Lower lobe of right lung (tissue), 2 donors: ENCODE data around the gene GAREM2. TPM values are rescaled to one million over a fixed set of nuclear protein-coding genes. Genes with fewer than 3 reads are reported as not detected.
A peak's percentile ranks its signal among the peaks of the same experiment; 100 is the strongest.

ENCODE experiments used
- ATAC-seq, 2 donors: fragments of 200-7000 bp; cut with Tn5 transposase; one replicate each; pipeline ENCODE4 v1.9.1; 2020 to 2022; ENCODE audit warnings: mild to moderate bottlenecking in 2 of 2, moderate library complexity in 2 of 2
- DNase-seq: peaks from one replicate; pipeline ENCODE4 v3.0.0-alpha.2; 2020
- H3K27ac ChIP-seq: fragments of 200-600 bp; one replicate; pipeline ENCODE4 v1.8.0; 2022
- H3K27me3 ChIP-seq: fragments of 200-600 bp; one replicate; pipeline ENCODE4 v1.8.0; 2022; ENCODE audit warnings: low read depth
- H3K36me3 ChIP-seq: fragments of 200-600 bp; one replicate; pipeline ENCODE4 v1.8.0; 2022; ENCODE audit warnings: mild to moderate bottlenecking
- H3K4me1 ChIP-seq: fragments of 200-600 bp; one replicate; pipeline ENCODE4 v1.8.0; 2022
- H3K4me3 ChIP-seq: fragments of 200-600 bp; one replicate; pipeline ENCODE4 v1.8.0; 2022; ENCODE audit warnings: mild to moderate bottlenecking
- H3K9me3 ChIP-seq: fragments of 200-600 bp; one replicate; pipeline ENCODE4 v1.8.0; 2022
- intact Hi-C: fragments of 100-400 bp; cut with DNase I; formaldehyde crosslinking; loops from one replicate; pipeline ENCODE4 v1.11.0; 2022
- total RNA-seq: library from RNA; stranded (reverse); fragmentation: NEBNext Ultra II Directional; extraction: Animal tissue kit (Norgen Biotek cat#: 25700); gene quantifications from one replicate; pipeline ENCODE4 v1.2.1, GENCODE V29; 2021
- TF ChIP-seq, protein P1 (sequence below): fragments of 200-600 bp; IDR thresholded peaks from one replicate; pipeline ENCODE4 v1.8.0; 2022; ENCODE audit warnings: antibody characterized with exemption, mild to moderate bottlenecking
- donor health status: DM: no; HTN: yes; CAD: no; lungs with severe emphysema.

The GAREM2 gene
- total RNA-seq, 1 donor from 2014 or later = 2.0 TPM

DNA sequence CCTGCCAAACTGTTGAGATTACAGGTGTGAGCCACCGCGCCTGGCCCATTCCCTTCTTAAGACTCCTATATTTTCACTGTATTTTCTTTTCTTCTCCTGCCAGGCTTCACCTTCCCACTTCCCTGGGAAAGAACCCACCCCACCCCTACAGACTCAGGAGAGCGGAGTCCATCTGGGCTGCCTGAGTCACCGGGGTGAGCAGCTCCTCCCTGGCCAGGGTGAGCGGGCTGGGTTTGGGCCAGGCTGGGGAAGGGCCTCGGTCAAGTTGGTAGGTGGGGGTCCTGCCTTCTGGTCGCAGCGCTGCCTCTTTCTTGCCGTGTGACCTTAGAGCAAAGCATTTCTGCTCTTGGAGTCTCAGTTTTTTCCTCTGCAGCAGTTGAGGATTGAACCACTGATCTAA is 2.1 kb upstream of the GAREM2 start:
- no peak for DNase-seq
- peaks cover 39% of the 10 kb centered on the region for H3K27me3 ChIP-seq
- intact Hi-C loops = no loop called here

DNA sequence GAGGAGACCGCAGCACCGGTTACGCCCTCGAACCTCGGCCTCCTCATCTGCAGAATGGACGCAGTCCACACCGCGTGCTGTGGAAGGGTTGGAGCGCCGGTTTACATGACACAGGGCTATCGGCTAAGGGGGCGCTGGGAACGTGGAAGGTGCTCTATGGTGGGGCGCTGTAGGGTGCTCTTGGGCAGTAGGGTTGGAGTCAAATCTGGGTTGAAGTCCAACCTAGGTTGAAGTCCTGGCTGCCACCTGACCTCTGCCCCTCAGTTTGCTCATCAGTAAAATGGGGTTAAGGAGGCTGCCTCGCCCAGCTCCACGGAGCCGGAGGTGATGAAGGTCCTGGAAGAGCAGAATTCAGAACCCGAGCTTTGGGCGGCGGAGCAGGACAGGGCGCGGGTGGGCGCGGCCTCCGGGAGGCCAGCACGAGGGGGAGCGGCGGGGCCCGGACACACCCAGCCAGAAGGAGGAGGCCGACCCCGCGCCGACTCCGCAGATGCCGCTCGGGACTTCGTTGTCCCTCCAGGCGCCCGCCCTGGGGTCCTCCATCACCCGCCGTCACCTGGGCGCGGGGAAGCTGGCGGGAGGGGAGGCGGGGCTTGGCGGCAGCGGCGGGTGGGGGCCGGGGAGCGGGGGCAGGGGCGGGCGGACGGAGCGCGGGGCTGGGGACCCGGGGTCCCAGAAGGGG is 558 bp upstream of the GAREM2 start:
- no peaks in the 10 kb centered on the region for H3K9me3 ChIP-seq
- DNase-seq (no peak), ATAC-seq (no peak)
- H3K36me3 ChIP-seq = no peaks in the 10 kb centered on the region
- intact Hi-C loops = no loop called here
- no peak overlapping the region for H3K27ac ChIP-seq
- H3K4me3 ChIP-seq = peak overlapping the region; percentile 35
- H3K4me1 ChIP-seq = peaks cover 7% of the 10 kb centered on the region
- H3K27me3 ChIP-seq = peaks cover 44% of the 10 kb centered on the region
- TF ChIP-seq, protein P1, sequence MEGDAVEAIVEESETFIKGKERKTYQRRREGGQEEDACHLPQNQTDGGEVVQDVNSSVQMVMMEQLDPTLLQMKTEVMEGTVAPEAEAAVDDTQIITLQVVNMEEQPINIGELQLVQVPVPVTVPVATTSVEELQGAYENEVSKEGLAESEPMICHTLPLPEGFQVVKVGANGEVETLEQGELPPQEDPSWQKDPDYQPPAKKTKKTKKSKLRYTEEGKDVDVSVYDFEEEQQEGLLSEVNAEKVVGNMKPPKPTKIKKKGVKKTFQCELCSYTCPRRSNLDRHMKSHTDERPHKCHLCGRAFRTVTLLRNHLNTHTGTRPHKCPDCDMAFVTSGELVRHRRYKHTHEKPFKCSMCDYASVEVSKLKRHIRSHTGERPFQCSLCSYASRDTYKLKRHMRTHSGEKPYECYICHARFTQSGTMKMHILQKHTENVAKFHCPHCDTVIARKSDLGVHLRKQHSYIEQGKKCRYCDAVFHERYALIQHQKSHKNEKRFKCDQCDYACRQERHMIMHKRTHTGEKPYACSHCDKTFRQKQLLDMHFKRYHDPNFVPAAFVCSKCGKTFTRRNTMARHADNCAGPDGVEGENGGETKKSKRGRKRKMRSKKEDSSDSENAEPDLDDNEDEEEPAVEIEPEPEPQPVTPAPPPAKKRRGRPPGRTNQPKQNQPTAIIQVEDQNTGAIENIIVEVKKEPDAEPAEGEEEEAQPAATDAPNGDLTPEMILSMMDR = no peak

More for the DNA sequence above, 2.1 kb upstream of the GAREM2 start:
- no peaks in the 10 kb centered on the region for H3K36me3 ChIP-seq
- TF ChIP-seq, protein P1 = no peak
- no peak overlapping the region for H3K4me3 ChIP-seq
- no peak overlapping the region for H3K27ac ChIP-seq
- H3K4me1 ChIP-seq = peaks cover 7% of the 10 kb centered on the region
- H3K9me3 ChIP-seq = no peaks in the 10 kb centered on the region
- ATAC-seq = no peak

DNA sequence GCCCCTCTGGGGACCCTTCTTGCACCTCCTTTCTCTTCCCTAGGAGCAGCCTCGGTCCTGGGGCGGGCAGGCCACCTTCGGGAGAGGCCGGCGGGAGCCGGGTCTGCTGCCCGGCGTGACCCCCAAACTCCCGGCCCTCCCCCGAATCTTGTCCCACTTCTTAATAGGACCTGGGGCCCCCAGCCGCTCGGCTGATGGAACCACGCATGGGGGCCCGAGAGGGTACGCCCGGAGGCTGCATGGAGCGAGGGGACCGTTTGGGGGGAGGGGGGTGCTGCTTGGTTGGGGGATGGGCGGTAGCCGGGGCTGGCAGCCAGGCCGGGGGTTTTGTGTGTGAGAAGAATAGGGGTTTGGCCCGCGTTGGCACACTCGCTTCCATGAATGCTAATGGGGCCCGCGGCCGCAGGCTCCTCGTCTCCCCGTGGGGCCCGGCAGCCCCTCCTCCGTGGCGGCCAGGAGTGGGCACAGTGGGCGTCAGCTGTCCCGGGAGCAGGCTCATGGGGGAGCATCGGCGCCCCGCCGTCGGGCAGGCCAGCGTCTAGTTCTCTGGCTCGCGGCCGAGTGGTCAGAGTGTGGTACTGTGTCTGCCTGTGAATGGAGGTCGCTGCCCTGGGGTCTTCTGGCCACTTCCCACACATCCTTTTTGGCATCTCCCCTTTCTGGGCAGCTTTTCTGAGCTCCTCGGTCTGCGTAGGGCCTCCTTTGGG is 1.0 kb downstream of the GAREM2 start:
- Histone ChIP-seq H3K27me3 (peaks cover 45% of the 10 kb centered on the region), H3K4me1 (peaks cover 7% of the 10 kb centered on the region), H3K27ac (no peak overlapping the region), H3K9me3 (no peaks in the 10 kb centered on the region), H3K36me3 (no peaks in the 10 kb centered on the region), H3K4me3 (peak overlapping the region; percentile 45)
- DNase-seq = no peak
- TF ChIP-seq, protein P1 = no peak
- ATAC-seq = no peak
- intact Hi-C loops = no loop called here

DNA sequence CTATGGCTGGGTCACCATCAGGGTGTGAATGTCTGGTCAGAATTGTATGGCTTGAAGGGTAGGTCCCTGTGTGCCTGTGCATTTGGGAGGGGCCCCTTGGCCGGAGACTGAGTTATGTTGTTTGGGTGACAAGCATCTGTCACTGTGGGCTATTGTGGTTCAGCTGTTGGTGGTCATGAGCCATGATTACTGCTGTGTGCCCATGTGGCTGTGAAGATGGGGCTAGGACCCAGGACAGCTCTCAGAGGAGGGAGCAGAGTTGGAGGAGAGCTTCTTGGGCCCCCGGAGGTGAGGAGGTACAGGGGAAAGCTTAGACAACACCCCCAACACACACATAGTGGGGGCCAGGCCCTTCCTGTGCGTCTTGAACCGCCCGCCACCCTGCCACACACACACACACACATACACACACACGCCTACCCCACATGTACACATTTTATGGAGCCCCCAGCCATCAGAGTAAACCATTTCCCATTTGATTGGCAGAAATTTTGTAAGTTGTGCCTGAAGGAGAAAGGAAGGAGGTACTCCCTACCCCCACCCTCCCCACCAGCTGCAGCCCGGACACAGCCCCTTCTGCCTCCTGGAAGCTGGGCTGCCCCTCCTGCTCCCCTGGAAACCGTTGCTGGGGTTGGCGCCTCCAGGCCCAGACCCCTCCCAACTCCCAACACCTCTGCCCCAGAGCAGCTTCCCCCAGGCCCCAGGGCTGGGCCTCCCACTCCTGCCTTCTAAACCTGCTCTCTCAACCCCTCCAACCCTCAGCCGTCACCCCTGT is 2.0 kb downstream of the GAREM2 start:
- DNase-seq (no peak), ATAC-seq (no peak)
- H3K4me3 ChIP-seq = no peak overlapping the region
- TF ChIP-seq, protein P1 = no peak
- intact Hi-C loops = no loop called here
- no peak overlapping the region for H3K27ac ChIP-seq
- H3K27me3 ChIP-seq = peaks cover 55% of the 10 kb centered on the region
- H3K9me3 ChIP-seq = no peaks in the 10 kb centered on the region
- H3K36me3 ChIP-seq = no peaks in the 10 kb centered on the region
- H3K4me1 ChIP-seq = peaks cover 14% of the 10 kb centered on the region

DNA sequence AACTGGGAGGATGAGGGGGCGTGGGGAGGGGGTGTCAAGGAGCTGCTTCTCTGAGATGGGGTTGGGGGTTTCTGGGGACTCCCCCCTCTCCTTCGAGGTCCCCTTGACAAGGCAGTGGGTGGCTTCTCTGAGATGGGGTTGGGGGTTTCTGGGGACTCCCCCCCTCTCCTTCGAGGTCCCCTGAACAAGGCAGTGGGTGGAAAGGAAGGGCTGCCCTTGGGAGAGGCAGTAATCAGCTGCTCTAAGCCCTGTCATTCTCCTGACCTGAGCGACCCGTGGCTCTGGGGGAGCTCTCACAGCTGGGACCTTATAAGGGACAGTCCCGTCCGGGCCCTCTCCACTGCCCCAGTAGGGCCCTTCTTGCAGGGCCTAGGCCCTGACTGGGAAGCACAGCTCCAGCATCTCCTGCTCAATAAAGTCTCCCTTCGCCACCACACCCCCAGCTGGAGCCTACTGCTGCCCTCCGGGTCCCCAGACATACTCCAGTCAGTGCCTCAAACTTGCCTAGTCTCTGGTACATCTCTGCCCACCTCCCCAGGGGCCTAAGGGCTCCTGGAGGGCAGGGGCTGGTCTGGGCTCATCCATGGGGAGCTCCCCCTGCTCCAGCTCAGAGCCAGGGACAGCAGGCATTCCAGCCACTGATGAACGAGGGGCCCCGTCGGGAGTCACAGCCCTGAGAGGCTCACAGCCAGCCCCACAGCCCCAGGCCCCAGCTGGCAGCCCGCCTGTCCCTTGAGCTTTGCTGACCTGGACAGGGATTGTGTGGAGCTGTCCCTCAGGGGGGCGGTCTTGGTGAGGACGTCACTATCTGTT is 2.8 kb downstream of the GAREM2 start:
- Histone ChIP-seq H3K36me3 (no peaks in the 10 kb centered on the region), H3K9me3 (no peaks in the 10 kb centered on the region), H3K4me1 (peaks cover 14% of the 10 kb centered on the region), H3K27me3 (peaks cover 62% of the 10 kb centered on the region), H3K4me3 (no peak overlapping the region), H3K27ac (no peak overlapping the region)
- ATAC-seq = no peak
- DNase-seq = no peak
- TF ChIP-seq, protein P1 = no peak
- intact Hi-C loops = no loop called here
